GM19193 (cell line): ENCODE data around the gene LDB3.
A peak's percentile ranks its signal among the peaks of the same experiment; 100 is the strongest.

Experiments
- POLR2A ChIP-seq: IDR thresholded peaks from 4 replicates; pipeline ENCODE4 v1.6.1; 2011; ENCODE audit not compliant: insufficient read depth, insufficient read length; ENCODE audit errors: extremely low read depth

LDB3 gene

GRCh38 chr10:86699991-86700840, 31.9 kb downstream of the LDB3 start:
- TF ChIP-seq POLR2A: no peak

DNA sequence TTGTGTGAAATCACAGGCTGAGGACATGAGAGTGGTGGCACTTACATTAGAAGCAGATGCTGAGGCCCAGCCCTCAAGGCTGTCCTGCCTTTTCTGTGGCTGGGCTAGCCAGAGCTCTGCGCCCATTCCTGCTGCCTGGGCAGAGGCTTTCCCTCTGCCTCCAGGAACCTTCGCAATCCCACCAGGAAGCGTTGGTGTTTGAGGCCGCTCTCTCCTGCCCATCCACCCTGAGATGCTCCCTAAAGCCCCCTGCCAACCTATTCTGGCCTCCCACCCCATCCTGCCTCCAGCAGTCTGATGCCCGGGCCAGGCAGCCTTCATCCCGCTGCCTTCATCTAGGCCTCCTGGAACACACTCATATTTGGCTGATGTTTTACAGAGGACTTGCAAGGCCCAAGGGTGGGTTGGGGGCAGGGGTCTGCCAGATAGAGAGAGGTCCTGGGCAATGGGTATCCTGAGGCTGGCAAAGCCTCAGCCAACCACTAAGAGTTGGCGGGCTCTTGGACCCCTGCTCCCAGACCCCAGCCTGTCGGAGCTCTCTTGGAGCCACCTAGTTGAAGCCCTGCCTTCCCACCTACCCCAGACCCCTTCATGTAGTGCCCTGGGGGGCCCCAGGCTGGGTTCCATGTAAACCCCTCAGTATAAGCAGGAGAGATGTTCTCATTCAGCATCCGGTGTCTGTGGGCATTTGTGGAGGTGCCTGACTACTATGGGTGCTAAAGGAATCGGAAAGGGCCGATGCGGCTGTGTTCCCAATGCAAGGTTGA, 32.7 kb downstream of the LDB3 start:
- no peak for TF ChIP-seq POLR2A

GRCh38 chr10:86703176-86703575, 34.9 kb downstream of the LDB3 start:
- TF ChIP-seq POLR2A: no peak

- no peak for TF ChIP-seq POLR2A
Measured at GRCh38 chr10:86705139-86705538, 36.8 kb downstream of the LDB3 start.

DNA sequence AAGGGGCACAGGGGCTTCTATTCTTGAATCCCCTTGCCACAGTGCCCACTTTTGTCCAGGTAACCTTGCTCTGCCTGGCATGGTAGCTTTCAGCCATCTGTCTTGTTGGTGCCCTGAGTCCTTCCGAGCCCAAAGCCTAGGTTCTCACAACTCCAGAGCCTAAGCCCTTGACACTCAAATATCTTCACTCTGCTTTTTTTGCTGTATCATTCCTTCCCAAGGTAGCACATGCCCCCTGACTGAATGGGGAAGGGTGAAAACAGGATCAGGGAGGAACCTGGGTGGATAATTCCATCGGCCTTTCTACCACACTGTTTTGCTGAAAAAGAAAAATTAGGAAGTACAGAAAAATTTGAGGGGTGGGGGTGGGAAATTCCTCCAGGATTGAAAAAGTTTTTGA, 37.6 kb downstream of the LDB3 start:
- TF ChIP-seq POLR2A: no peak

GRCh38 chr10:86706401-86706841, 38.1 kb downstream of the LDB3 start:
- TF ChIP-seq POLR2A: no peak

GRCh38 chr10:86706977-86707376, 38.7 kb downstream of the LDB3 start:
- no peak for TF ChIP-seq POLR2A

GRCh38 chr10:86707505-86707904, 39.2 kb downstream of the LDB3 start:
- TF ChIP-seq POLR2A: no peak

- no peak for TF ChIP-seq POLR2A
Measured at GRCh38 chr10:86708068-86708782, 39.9 kb downstream of the LDB3 start.

DNA sequence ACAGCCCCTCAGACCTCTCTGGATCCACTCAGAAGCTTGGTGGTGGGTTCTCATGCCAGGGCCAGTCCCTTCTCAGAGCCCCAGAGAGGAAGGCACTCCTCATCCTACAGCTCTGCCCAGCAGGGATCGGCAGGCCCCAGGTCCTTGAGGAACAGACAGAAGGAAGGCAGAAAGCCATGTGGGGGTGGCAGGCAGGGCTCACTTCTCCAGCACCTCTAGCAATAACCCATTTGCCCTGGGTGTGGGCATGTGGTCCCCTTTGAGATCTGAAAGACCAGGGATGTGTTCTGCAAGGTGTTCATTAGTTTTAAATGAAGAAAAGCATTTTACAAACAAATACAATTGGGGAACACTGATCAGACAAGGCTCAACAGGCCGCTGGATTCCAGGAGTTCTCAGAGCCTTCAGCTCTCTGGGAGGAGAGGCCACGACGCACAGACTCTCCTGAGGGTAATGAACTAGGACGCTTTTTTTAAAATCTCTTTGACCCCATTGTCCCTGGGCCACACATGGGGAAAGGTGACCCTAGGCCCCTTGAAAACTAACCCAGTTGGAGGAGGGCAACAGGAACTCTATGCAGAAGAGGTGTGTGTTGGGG, 40.6 kb downstream of the LDB3 start:
- TF ChIP-seq POLR2A: no peak

- TF ChIP-seq POLR2A: no peak
Measured at GRCh38 chr10:86709396-86710185, 41.3 kb downstream of the LDB3 start.

- peak; percentile 73 for TF ChIP-seq POLR2A
Measured at GRCh38 chr10:86710987-86711512, 42.7 kb downstream of the LDB3 start.

GRCh38 chr10:86711513-86712316, 43.4 kb downstream of the LDB3 start:
- peak; percentile 16 for TF ChIP-seq POLR2A

GRCh38 chr10:86712317-86712707, 44.0 kb downstream of the LDB3 start:
- peak; percentile 34 for TF ChIP-seq POLR2A
